ENCODE results near the gene TCERG1L.

TCERG1L gene

GRCh38 chr10:131220601-131221171, 90.8 kb downstream of the TCERG1L start:
- TF ChIP-seq JUND (IDR thresholded peaks at IDR 0.05; ENCODE audit: low read depth) = no peak
- DNase-seq (ENCODE audit: low read depth in 1 of 2, low spot score in 1 of 2) = no peak
- in situ Hi-C loops (cut with HindIII; ENCODE audit: low pct_unique_long_range_greater_than_20kb, low sequenced_read_pairs) = no loop called here

- no peak for TF ChIP-seq JUND (IDR thresholded peaks at IDR 0.05; ENCODE audit: low read depth)
- no peak for DNase-seq (ENCODE audit: low read depth in 1 of 2, low spot score in 1 of 2)
- in situ Hi-C loops (cut with HindIII; ENCODE audit: low pct_unique_long_range_greater_than_20kb, low sequenced_read_pairs) = no loop called here
These were observed 91.5 kb downstream of the TCERG1L start for GRCh38 chr10:131219955-131220489.

DNA sequence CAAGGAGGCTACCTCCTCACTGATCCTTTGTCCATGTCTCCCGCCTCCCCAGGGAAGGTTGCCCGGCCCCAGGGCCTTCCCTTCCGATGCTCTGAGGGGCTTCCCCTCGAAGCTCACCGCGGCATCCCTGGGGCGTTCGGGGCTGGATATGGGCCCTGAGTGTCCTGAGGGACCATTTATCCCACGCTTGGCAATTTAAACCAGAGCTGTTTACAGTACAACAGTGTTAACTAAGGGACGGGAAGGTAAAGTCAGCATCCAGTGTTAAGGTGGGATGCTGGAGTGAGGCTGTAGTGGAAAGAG, 92.0 kb downstream of the TCERG1L start:
- in situ Hi-C loops (cut with HindIII; ENCODE audit: low pct_unique_long_range_greater_than_20kb, low sequenced_read_pairs) = no loop called here
- no peak for TF ChIP-seq JUND (IDR thresholded peaks at IDR 0.05; ENCODE audit: low read depth)

DNA sequence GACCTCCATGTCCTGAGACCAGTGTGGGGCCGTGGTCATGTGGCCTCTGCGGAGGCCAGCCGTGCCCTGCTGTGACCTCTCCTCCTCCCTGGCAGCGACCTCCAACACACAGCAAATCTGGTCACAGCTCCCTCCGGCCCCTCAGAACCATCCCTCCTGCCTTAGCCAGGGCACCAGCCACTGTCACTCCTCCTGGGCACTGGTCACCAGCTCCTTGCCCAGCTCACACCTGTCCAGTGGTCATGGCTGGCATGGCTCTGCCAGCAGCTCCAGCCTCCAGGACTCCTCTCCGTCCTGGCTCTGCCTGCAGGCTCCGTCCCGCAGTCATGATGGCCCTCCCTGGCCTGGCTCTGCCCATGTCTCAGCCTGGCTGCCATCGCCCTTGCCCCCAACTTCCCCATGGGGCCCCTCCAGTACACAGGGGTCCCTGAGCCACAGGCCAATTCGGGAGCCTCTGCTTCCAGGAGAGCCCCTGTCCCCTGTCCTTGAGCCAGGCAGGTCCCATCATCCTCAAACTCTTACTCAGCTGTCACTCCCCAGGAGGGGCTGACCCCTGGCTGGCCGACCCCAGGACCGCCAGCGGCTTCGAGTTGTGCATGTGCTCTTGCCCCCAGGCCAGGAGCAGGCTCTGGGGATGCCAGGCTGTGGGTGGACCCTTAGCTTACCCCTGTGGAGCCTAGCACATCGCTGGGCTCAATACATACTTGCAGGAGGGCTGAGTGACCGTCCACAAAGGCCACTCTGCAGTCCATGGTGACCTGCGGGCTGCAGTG, 92.5 kb downstream of the TCERG1L start:
- TF ChIP-seq JUND (IDR thresholded peaks at IDR 0.05; ENCODE audit: low read depth) = no peak
- in situ Hi-C loops (cut with HindIII; ENCODE audit: low pct_unique_long_range_greater_than_20kb, low sequenced_read_pairs) = no loop called here

More for the DNA sequence above, 92.0 kb downstream of the TCERG1L start:
- DNase-seq (ENCODE audit: low read depth in 1 of 2, low spot score in 1 of 2) = no peak

GRCh38 chr10:131216681-131217230, 94.8 kb downstream of the TCERG1L start:
- no peak for DNase-seq (ENCODE audit: low read depth in 1 of 2, low spot score in 1 of 2)
- no peak for TF ChIP-seq JUND (IDR thresholded peaks at IDR 0.05; ENCODE audit: low read depth)
- in situ Hi-C loops (cut with HindIII; ENCODE audit: low pct_unique_long_range_greater_than_20kb, low sequenced_read_pairs) = no loop called here

More for the DNA sequence above, 92.5 kb downstream of the TCERG1L start:
- DNase-seq (ENCODE audit: low read depth in 1 of 2, low spot score in 1 of 2) = no peak

- DNase-seq (ENCODE audit: low read depth in 1 of 2, low spot score in 1 of 2) = no peak
- TF ChIP-seq JUND (IDR thresholded peaks at IDR 0.05; ENCODE audit: low read depth) = no peak
- in situ Hi-C loops (cut with HindIII; ENCODE audit: low pct_unique_long_range_greater_than_20kb, low sequenced_read_pairs) = no loop called here
These were observed 95.7 kb downstream of the TCERG1L start for GRCh38 chr10:131215776-131216175.

- DNase-seq (ENCODE audit: low read depth in 1 of 2, low spot score in 1 of 2) = no peak
- no peak for TF ChIP-seq JUND (IDR thresholded peaks at IDR 0.05; ENCODE audit: low read depth)
- in situ Hi-C loops (cut with HindIII; ENCODE audit: low pct_unique_long_range_greater_than_20kb, low sequenced_read_pairs) = no loop called here
These were observed 96.8 kb downstream of the TCERG1L start for GRCh38 chr10:131214521-131215244.

DNA sequence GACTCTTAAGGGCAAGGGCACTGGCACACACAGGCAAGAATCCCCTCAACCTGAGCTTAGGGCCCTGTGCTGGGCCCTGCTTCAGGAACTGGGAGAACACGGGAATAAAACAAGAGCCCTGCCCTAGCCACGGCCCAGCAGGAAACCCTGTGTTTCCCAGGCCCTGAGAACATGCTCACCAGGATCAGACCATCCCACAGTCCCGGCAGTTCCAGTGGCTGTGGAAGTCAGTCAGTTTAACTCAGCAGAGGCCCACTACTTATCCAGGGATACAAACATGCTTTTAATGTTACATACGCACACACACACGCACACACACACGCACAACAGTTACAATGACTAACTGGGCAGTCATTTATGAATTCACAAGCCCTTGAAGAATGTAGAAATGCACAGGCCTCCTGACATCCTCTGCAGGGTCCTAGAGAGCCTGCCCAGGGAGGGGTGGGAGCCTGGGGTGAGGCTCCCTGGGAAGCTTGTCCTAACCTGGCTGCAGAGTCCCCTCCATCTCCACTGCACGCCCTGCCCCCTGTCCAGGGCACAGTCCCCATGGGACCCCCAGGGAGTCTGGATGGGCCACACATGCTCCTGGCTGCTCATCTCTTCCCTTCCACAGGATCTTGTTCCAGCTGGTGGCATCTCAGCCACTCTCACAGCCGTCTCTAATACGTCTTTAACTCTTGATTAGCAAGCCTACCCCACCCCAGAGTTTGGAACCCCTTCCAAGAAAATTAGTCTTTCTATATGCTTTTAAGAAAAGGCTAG, 97.6 kb downstream of the TCERG1L start:
- DNase-seq (ENCODE audit: low read depth in 1 of 2, low spot score in 1 of 2) = no peak
- TF ChIP-seq JUND (IDR thresholded peaks at IDR 0.05; ENCODE audit: low read depth) = no peak
- in situ Hi-C loops (cut with HindIII; ENCODE audit: low pct_unique_long_range_greater_than_20kb, low sequenced_read_pairs) = no loop called here

GRCh38 chr10:131212763-131213325, 98.7 kb downstream of the TCERG1L start:
- TF ChIP-seq JUND (IDR thresholded peaks at IDR 0.05; ENCODE audit: low read depth) = no peak
- DNase-seq (ENCODE audit: low read depth in 1 of 2, low spot score in 1 of 2) = no peak
- in situ Hi-C loops (cut with HindIII; ENCODE audit: low pct_unique_long_range_greater_than_20kb, low sequenced_read_pairs) = no loop called here

GRCh38 chr10:131211965-131212619, 99.4 kb downstream of the TCERG1L start:
- TF ChIP-seq JUND (IDR thresholded peaks at IDR 0.05; ENCODE audit: low read depth) = no peak
- in situ Hi-C loops (cut with HindIII; ENCODE audit: low pct_unique_long_range_greater_than_20kb, low sequenced_read_pairs) = no loop called here

GRCh38 chr10:131211559-131211958, 100.0 kb downstream of the TCERG1L start:
- in situ Hi-C loops (cut with HindIII; ENCODE audit: low pct_unique_long_range_greater_than_20kb, low sequenced_read_pairs) = no loop called here
- no peak for TF ChIP-seq JUND (IDR thresholded peaks at IDR 0.05; ENCODE audit: low read depth)
- DNase-seq (ENCODE audit: low read depth in 1 of 2, low spot score in 1 of 2) = no peak

More at GRCh38 chr10:131211965-131212619, 99.4 kb downstream of the TCERG1L start:
- no peak for DNase-seq (ENCODE audit: low read depth in 1 of 2, low spot score in 1 of 2)
